ENCODE results near the gene TMC7. TPM values are rescaled to one million over a fixed set of nuclear protein-coding genes. Genes with fewer than 3 reads are reported as not detected.
"Not testable (repeated sequence)": the region's sequence is repeated elsewhere in the genome, so short reads cannot be mapped to it uniquely, and the experiment has no call there.

Gene TMC7
- total RNA-seq, 1 donor from 2014 or later, result 3.3 TPM

DNA sequence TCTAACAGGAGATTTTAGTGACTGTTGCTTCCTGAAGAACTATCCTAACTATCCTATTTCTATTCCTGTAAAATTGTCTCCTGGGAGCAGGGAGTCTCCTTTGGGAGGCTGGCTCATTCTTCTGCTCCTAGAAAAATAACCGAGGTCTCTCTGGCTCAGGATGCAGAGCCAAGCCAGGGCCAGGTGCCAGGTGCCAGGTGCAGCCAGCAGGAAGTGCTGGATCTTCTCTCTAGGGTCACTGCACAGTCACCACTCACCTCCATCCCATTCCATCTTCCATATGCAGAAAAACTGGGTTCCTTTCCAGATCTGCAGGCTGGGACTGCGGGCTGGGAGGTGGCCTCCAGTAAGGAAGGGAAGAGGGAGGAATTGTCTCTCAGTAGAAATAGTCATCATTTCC is 3.8 kb upstream of the TMC7 start:
- DNase-seq (ENCODE audit: low read depth, low spot score), result no peak

GRCh38 chr16:18984435-18985005 is 786 bp downstream of the TMC7 start:
- DNase-seq (ENCODE audit: low read depth, low spot score), result no peak

- DNase-seq (ENCODE audit: low read depth, low spot score), result not testable (repeated sequence)
These were observed 1.5 kb downstream of the TMC7 start for GRCh38 chr16:18985256-18985655.

DNA sequence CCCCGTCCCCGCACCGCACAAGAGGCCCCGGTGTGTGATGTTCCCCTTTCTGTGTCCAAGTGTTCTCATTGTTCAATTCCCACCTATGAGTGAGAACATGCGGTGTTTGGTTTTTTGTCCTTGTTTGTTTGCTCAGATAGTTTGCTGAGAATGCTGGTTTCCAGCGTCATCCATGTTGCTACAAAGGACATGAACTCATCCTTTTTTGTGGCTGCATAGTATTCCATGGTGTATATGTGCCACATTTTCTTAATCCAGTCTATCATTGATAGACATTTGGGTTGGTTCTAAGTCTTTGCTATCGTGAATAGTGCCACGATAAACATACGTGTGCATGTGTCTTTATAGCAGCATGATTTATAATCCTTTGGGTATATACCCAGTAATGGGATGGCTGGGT is 8.0 kb downstream of the TMC7 start:
- DNase-seq (ENCODE audit: low read depth, low spot score), result not testable (repeated sequence)

DNA sequence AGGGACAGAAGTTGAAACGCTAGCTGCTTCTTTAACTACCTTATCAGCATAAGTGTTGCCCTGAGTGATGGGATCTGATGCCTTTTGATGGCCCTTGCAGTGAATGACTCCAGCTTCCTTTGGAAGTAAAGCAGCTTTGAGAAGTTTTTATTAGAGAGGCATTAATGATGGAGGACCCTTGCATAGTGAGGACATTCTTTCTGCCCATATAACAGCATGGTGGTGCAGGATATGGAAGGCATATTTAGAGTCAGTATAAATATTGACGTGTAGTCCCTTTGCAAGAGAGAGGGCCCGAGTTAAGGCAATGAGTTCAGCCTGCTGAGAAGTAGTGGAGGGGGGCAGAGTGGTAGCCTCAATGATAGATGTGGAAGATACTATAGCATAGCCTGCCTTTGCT is 9.8 kb downstream of the TMC7 start:
- not testable (repeated sequence) for DNase-seq (ENCODE audit: low read depth, low spot score)

DNA sequence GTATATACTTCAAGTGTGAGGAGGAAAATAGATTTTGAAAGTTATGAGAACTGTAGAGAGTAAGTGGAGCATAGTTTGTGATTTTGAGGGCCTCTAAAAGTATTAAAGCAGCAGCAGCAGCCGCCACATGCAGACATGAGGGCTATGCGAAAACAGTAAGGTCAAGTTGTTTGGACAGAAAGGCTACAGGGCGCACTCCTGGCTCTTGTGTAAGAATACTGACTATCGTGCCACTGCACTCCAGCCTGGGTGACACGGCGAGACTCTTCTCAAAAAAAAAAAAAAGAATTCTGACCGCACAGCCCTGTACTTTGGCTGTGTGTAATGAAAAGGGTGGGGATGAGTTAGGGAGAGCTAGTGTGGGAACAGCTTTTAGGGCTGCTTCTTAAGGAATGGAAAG is 10.4 kb downstream of the TMC7 start:
- DNase-seq (ENCODE audit: low read depth, low spot score), result not testable (repeated sequence)

GRCh38 chr16:18995406-18995805 is 11.7 kb downstream of the TMC7 start:
- not testable (repeated sequence) for DNase-seq (ENCODE audit: low read depth, low spot score)

GRCh38 chr16:18996536-18996935 is 12.8 kb downstream of the TMC7 start:
- not testable (repeated sequence) for DNase-seq (ENCODE audit: low read depth, low spot score)

GRCh38 chr16:18997001-18997400 is 13.3 kb downstream of the TMC7 start:
- not testable (repeated sequence) for DNase-seq (ENCODE audit: low read depth, low spot score)

DNA sequence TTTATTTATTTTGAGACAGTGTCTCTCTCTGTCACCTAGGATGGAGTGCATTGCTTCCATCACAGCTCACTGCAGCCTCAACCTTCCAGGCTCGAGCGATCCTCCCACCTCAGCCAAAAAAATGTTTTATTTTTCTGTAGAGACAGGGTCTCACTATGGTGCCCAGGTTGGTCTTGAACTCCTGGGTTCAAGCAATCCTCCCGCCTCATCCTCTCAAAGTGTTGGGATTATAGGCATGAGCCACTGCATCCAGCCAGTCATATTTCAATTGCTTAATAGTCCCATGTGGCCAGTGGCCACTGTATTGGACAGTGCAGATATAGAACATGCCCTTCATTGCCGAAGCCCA is 15.3 kb downstream of the TMC7 start:
- no peak for DNase-seq (ENCODE audit: low read depth, low spot score)

GRCh38 chr16:19001788-19002187 is 18.1 kb downstream of the TMC7 start:
- no peak for DNase-seq (ENCODE audit: low read depth, low spot score)

DNA sequence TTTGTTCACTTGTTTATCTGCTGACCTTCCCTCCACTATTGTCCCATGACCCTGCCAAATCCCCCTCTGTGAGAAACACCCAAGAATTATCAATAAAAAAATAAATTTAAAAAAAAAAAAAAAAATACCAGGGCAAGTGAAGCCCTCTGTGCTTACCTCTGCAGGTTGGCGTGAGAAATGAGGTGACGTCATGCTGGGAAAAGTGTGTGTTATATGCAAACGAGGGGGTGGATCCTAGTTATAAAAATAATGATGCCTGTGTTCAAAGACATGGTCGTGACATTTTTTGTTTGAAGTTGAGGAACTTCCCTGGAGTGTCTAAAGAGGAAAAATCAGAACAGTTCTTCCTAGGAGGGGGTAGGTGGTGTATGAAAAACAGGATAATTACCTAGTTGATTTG is 20.2 kb downstream of the TMC7 start:
- no peak for DNase-seq (ENCODE audit: low read depth, low spot score)

GRCh38 chr16:19005561-19006445 is 22.1 kb downstream of the TMC7 start:
- peak; percentile 47 for DNase-seq (ENCODE audit: low read depth, low spot score)

GRCh38 chr16:19006446-19007315 is 22.9 kb downstream of the TMC7 start:
- DNase-seq (ENCODE audit: low read depth, low spot score), result no peak

GRCh38 chr16:19008245-19009169 is 24.8 kb downstream of the TMC7 start:
- DNase-seq (ENCODE audit: low read depth, low spot score), result no peak

- no peak for DNase-seq (ENCODE audit: low read depth, low spot score)
These were observed 27.5 kb downstream of the TMC7 start for GRCh38 chr16:19011169-19011731.

GRCh38 chr16:19014461-19014860 is 30.7 kb downstream of the TMC7 start:
- no peak for DNase-seq (ENCODE audit: low read depth, low spot score)

DNA sequence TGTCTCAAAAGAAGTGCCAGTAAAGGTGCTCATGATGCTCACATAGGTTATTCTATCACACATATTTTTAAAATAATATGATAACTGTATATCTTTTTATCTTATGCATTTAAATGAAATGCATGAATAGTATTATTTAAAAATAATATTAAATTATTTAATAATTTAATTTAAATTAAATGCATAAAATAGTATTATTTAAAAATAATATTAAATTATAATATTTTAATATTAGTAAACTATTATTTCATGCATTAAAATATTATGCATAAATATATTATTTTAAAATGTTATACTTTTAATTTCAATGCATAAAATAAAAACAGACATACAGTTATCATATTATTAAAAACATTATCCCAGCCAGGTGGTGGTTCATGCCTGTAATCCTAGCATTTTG is 33.4 kb downstream of the TMC7 start:
- DNase-seq (ENCODE audit: low read depth, low spot score), result no peak

DNA sequence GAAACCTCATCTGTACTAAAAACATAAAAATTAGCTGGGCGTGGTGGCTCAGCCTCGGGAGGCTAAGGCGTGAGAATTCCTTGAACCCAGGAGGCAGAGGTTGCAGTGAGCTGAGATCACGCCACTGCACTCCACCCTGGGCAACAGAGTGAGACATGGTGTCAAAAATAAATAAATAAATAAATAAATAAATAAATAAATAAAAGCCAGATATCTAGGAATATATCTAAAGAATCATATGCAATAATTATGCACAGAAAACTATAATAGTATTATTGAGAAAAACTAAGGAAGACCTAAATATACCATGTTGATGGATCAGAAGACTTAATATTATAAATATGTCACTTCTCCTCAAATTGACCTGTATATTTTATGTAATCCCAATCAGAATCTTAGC is 37.0 kb downstream of the TMC7 start:
- no peak for DNase-seq (ENCODE audit: low read depth, low spot score)

DNA sequence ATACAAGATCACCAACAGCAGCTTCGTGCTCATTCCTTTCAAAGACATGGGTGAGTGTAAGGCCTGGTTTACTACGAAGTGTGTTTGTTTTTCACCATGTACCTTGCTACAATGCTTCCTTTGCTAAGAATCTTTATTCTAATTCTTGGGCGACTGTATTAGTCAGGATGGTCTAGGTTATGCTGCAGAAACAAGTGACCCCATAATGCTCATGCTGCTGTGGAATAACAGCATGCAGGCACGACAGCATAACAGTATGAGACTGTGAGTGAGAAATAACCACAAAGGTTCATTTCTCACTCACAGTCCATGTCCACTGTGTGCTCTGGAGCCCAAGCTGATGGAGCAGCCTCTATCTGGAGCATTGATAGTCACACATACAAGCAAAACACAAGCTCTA is 38.0 kb downstream of the TMC7 start:
- DNase-seq (ENCODE audit: low read depth, low spot score), result no peak

- DNase-seq (ENCODE audit: low read depth, low spot score), result no peak
These were observed 43.7 kb downstream of the TMC7 start for GRCh38 chr16:19027416-19027815.

Measured in pulmonary artery endothelial cell (primary cell).